Measurements from ENCODE around the gene ARHGAP8. TPM values are rescaled to one million over a fixed set of nuclear protein-coding genes. Genes with fewer than 3 reads are reported as not detected.

The ARHGAP8 gene
- total and polyA plus RNA-seq, 12 donors: 0.17 to 0.53 (median 0.33) TPM; not detected in 5

- peak in 4 of 9 donors; percentile 19 to 33 (median 24) for TF ChIP-seq CTCF (IDR thresholded peaks at IDR 0.05)
- Histone ChIP-seq H3K9me3 (no peaks in the 10 kb centered on the region), H3K27me3 (no peaks in the 10 kb centered on the region), H3K4me3 (peak overlapping the region in 6 of 10 donors; percentile 3 to 25 (median 8)), H3K4me1 (peaks cover 0 to 24% (median 19%) of the 10 kb centered on the region in 9 donors), H3K36me3 (no peaks in the 10 kb centered on the region), H3K27ac (peak overlapping the region; percentile 2 to 77 (median 49))
- DNase-seq (peak; percentile 61 to 66), ATAC-seq (peak; percentile 60 to 89 (median 84))
- 48 to 59% methylated on average over 39 of the region's 39 CpGs for WGBS, 2 donors
- intact Hi-C loops (cut with DNase I): no loop called here
Measured at GRCh38 chr22:44729391-44730021, 22.9 kb upstream of the ARHGAP8 start.

GRCh38 chr22:44730022-44730393 lies 22.4 kb upstream of the ARHGAP8 start:
- no peak for TF ChIP-seq CTCF (IDR thresholded peaks at IDR 0.05)
- DNase-seq: no peak
- Histone ChIP-seq H3K4me1 (peaks cover 0 to 24% (median 19%) of the 10 kb centered on the region in 9 donors), H3K27ac (peak overlapping the region in 9 of 10 donors; percentile 27 to 77 (median 54)), H3K27me3 (no peaks in the 10 kb centered on the region), H3K4me3 (peak overlapping the region in 4 of 10 donors; percentile 7 to 19 (median 13)), H3K36me3 (no peaks in the 10 kb centered on the region), H3K9me3 (no peaks in the 10 kb centered on the region)
- intact Hi-C loops (cut with DNase I): no loop called here
- 41 to 56% methylated on average over 14 of the region's 14 CpGs for WGBS, 2 donors
- ATAC-seq: peak in 6 of 8 donors; percentile 3 to 45 (median 11)

GRCh38 chr22:44730490-44731356 lies 21.7 kb upstream of the ARHGAP8 start:
- Histone ChIP-seq H3K36me3 (no peaks in the 10 kb centered on the region), H3K4me1 (peaks cover 0 to 24% (median 19%) of the 10 kb centered on the region in 9 donors), H3K27ac (peak overlapping the region in 4 of 10 donors; percentile 27 to 77 (median 51)), H3K9me3 (no peaks in the 10 kb centered on the region), H3K4me3 (no peak overlapping the region), H3K27me3 (peaks cover 0 to 6% (median 0%) of the 10 kb centered on the region in 7 donors)
- TF ChIP-seq CTCF (IDR thresholded peaks at IDR 0.05): no peak
- intact Hi-C loops (cut with DNase I): no loop called here
- WGBS, 2 donors: 80 to 86% methylated on average over 19 of the region's 19 CpGs
- DNase-seq (no peak), ATAC-seq (no peak)

- peaks cover 0 to 31% (median 19%) of the 10 kb centered on the region in 9 donors for H3K4me1 ChIP-seq
- H3K9me3 ChIP-seq: no peaks in the 10 kb centered on the region
- H3K4me3 ChIP-seq: no peak overlapping the region
- TF ChIP-seq CTCF (IDR thresholded peaks at IDR 0.05): no peak
- DNase-seq: no peak
- intact Hi-C loops (cut with DNase I): no loop called here
- ATAC-seq: no peak
- WGBS, 2 donors: 81 to 85% methylated on average over 7 of the region's 7 CpGs
- H3K27me3 ChIP-seq: peaks cover 0 to 14% (median 5%) of the 10 kb centered on the region in 7 donors
- H3K36me3 ChIP-seq: no peaks in the 10 kb centered on the region
- no peak overlapping the region for H3K27ac ChIP-seq
Measured at GRCh38 chr22:44731357-44731970, 20.9 kb upstream of the ARHGAP8 start.
